Measurements from ENCODE around the gene ATP8B2. TPM values are rescaled to one million over a fixed set of nuclear protein-coding genes. Genes with fewer than 3 reads are reported as not detected.

ATP8B2 gene
- total RNA-seq, 4 donors from 2014 or later = 2.4 to 55.5 (median 11.1) TPM

DNA sequence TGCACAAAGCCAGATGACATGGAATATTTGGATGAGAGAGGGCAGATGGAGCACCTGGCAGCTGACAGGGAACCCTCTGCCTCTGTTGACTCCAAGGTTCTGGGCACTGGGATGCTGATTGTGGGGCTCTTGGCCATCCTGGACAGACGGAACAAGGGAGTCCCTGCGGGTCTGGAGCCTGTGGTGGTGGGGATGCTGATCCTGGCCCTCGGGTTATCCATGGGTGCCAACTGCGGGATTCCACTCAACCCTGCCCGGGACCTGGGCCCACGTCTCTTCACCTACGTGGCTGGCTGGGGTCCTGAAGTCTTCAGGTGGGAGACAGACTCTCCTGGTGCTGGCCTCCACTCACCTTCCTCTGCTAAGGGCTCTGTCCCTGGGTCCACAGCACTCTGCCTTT, 1.8 kb upstream of the ATP8B2 start:
- H3K36me3 ChIP-seq = no peaks in the 10 kb centered on the region

DNA sequence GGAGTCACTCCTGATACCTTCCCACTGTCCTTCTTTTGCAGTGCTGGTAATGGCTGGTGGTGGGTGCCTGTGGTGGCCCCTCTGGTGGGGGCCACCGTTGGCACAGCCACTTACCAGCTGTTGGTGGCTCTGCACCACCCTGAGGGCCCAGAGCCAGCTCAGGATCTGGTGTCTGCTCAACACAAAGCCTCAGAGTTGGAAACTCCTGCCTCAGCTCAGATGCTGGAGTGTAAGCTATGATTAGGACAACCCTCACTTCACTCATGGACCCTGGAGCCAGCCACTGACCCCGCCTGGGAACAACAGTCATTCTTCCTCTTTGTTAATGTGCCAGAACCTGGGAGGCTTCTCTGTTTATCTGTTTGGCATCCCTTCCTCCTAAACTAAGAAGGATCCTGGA, 1.1 kb upstream of the ATP8B2 start:
- peaks cover 29 to 50% (median 29%) of the 10 kb centered on the region in 3 donors for H3K4me1 ChIP-seq

More for the DNA sequence above, 1.8 kb upstream of the ATP8B2 start:
- no peak overlapping the region for H3K27ac ChIP-seq
- H3K9me3 ChIP-seq = no peaks in the 10 kb centered on the region
- H3K4me1 ChIP-seq = peaks cover 22 to 43% (median 25%) of the 10 kb centered on the region in 3 donors
- peaks cover 0 to 33% (median 0%) of the 10 kb centered on the region in 4 donors for H3K27me3 ChIP-seq
- no peak for TF ChIP-seq POLR2A (IDR thresholded peaks at IDR 0.05)
- TF ChIP-seq, protein P1, sequence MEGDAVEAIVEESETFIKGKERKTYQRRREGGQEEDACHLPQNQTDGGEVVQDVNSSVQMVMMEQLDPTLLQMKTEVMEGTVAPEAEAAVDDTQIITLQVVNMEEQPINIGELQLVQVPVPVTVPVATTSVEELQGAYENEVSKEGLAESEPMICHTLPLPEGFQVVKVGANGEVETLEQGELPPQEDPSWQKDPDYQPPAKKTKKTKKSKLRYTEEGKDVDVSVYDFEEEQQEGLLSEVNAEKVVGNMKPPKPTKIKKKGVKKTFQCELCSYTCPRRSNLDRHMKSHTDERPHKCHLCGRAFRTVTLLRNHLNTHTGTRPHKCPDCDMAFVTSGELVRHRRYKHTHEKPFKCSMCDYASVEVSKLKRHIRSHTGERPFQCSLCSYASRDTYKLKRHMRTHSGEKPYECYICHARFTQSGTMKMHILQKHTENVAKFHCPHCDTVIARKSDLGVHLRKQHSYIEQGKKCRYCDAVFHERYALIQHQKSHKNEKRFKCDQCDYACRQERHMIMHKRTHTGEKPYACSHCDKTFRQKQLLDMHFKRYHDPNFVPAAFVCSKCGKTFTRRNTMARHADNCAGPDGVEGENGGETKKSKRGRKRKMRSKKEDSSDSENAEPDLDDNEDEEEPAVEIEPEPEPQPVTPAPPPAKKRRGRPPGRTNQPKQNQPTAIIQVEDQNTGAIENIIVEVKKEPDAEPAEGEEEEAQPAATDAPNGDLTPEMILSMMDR (IDR thresholded peaks at IDR 0.05) = no peak
- 86 to 93% methylated on average over 4 to 7 of the region's 7 CpGs for WGBS, 2 donors
- DNase-seq = no peak
- H3K4me3 ChIP-seq = no peak overlapping the region
- intact Hi-C loops (cut with DNase I) = no loop called here

DNA sequence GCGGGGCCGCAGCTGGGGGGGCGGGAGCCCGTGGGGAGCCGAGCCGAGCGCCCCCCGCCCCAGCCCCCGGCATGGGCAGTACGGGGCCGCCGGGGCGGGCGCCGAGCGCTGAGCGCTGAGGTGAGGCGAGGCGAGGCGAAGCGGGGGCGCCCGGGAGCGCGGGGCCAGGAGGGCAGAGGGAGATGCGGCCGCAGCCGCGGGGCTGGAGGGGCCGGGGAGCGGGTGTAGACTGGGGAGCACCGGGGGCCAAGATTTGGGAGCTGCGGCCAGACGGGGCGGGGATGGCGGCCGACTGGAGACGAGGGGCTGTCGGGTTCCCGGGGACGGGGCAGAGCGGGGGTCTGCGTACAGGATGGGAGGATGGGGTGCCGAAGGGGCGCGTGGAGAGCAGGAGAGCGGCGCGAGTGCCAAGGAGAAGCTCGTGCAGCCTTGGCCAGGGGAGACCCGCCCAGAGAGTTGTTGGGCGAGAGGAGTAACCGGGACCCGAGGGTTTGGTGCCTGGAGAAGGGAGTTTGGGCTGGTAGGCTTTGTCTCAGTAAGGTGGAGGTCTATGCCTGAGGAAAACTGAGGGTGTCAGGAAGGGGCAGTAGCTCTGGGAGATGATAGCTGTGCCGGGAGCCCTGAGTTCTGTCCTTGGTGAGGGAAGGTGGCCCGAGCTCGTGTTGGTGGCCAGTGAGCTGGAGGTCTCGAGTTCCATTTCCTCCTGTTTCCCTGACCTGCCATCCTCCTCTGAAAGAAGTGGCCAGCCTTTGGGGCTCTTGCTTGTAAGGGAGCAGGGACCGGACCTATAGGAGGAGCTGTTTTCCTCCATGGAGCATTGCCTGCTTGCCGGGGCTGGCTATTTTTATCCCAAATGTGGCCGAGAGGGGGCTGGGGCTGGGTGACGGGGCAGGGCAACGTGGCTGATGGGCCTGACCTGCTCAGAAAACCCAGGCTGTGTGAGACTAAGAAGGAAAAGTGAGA, 539 bp downstream of the ATP8B2 start:
- intact Hi-C loops (cut with DNase I) = no loop called here
- WGBS, 2 donors = 1 to 2% methylated on average over 16 to 22 of the region's 63 CpGs

More for the DNA sequence above, 1.1 kb upstream of the ATP8B2 start:
- WGBS, 2 donors = 0 to 85% methylated on average over 1 to 2 of the region's 2 CpGs
- peak overlapping the region in 3 of 4 donors; percentile 94 to 98 (median 96) for H3K27ac ChIP-seq
- H3K4me3 ChIP-seq = peak overlapping the region in 2 of 4 donors; percentile 78 to 91
- TF ChIP-seq, protein P1 (IDR thresholded peaks at IDR 0.05) = no peak
- no peaks in the 10 kb centered on the region for H3K9me3 ChIP-seq
- no peaks in the 10 kb centered on the region for H3K36me3 ChIP-seq
- DNase-seq = no peak
- intact Hi-C loops (cut with DNase I) = no loop called here
- H3K27me3 ChIP-seq = peaks cover 0 to 39% (median 0%) of the 10 kb centered on the region in 4 donors

DNA sequence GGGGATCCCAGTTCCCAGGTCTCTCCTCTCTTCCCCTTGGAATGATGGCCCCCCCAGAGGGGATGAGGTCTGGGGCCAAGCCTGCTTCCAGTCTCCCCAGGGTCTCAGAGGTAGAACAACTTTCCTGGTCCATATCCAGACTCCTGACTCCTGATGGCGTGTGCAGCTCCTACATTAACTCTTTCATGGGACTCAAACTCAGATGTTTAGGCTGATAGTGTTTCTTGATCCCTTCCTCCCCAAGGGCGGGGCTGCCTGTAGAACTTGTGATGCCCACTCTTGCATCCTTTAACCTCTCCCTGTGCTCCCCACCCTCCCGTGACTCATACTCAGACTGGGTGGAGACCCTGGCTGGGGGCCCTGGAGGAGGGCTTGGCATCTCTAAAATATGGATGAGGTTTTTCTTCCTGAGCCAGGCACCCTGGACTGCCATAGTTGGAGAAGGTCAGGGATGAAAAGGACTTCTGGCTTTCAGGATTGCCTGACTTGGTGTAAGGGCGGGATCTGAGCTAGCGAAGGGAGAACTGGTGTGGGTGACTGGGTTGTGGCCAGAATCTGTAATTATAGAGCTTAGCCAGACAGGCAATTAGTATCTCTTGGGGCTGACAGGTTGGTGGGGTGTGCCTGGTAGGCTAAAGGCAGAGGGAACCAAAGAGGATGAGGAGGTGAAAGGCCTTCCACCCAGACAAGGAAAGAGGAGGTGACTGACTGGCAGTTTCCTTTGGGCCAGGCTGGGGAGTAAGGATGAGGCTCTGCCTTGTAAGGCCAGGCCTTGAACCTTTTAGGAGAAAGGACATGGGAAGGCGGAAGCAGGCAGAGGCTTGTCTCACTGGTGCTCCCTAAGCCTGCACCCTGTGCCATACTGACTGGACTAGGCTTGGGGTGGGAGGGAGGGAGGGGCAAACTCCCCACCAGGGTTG, 1.5 kb downstream of the ATP8B2 start:
- DNase-seq = no peak

More for the DNA sequence above, 539 bp downstream of the ATP8B2 start:
- no peaks in the 10 kb centered on the region for H3K9me3 ChIP-seq
- DNase-seq = no peak
- peaks cover 29 to 67% (median 39%) of the 10 kb centered on the region in 3 donors for H3K4me1 ChIP-seq
- H3K4me3 ChIP-seq = peak overlapping the region; percentile 45 to 91 (median 70)
- H3K27me3 ChIP-seq = peaks cover 0 to 43% (median 0%) of the 10 kb centered on the region in 4 donors
- TF ChIP-seq, protein P1 (IDR thresholded peaks at IDR 0.05) = peak in 5 of 6 experiments; percentile 34 to 55 (median 54)
- TF ChIP-seq POLR2A (IDR thresholded peaks at IDR 0.05) = peak in 1 of 4 donors; percentile 61
- peak overlapping the region; percentile 85 to 98 (median 95) for H3K27ac ChIP-seq
- H3K36me3 ChIP-seq = peaks cover 0 to 5% (median 0%) of the 10 kb centered on the region in 3 donors

More for the DNA sequence above, 1.5 kb downstream of the ATP8B2 start:
- TF ChIP-seq, protein P1 (IDR thresholded peaks at IDR 0.05) = peak in 1 of 6 experiments; percentile 3
- peak in 1 of 4 donors; percentile 11 for TF ChIP-seq POLR2A (IDR thresholded peaks at IDR 0.05)
- Histone ChIP-seq H3K36me3 (peaks cover 0 to 14% (median 6%) of the 10 kb centered on the region in 3 donors), H3K9me3 (no peaks in the 10 kb centered on the region), H3K4me3 (peak overlapping the region; percentile 45 to 91 (median 70)), H3K27me3 (peaks cover 0 to 43% (median 0%) of the 10 kb centered on the region in 4 donors), H3K27ac (peak overlapping the region; percentile 85 to 98 (median 95)), H3K4me1 (peaks cover 29 to 68% (median 39%) of the 10 kb centered on the region in 3 donors)
- intact Hi-C loops (cut with DNase I) = no loop called here
- 17 to 41% methylated on average over 3 to 5 of the region's 6 CpGs for WGBS, 2 donors

Measured in esophagus squamous epithelium (tissue), 5 donors.